H1 (cell line): Measurements from ENCODE around the gene NOC3L. TPM values are rescaled to one million over a fixed set of nuclear protein-coding genes. Genes with fewer than 3 reads are reported as not detected.

ENCODE experiments used
- CTCF ChIA-PET: fragments of 300-600 bp; sonication (Branson Sonifier 250); formaldehyde crosslinking; loops from one replicate; lab custom pipeline; 2021; ENCODE audit not compliant: partially characterized antibody; lab: Charles Lee
- POLR2A ChIA-PET: fragments of 300-600 bp; sonication (Branson Sonifier 250); formaldehyde crosslinking; loops from one replicate; lab custom pipeline; 2021; ENCODE audit warnings: inconsistent platforms; ENCODE audit not compliant: partially characterized antibody; lab: Charles Lee
- DNase-seq, 2 experiments: peaks; one replicate each; pipeline versions ENCODE4 v3.0.0 to v3.0.0-alpha.2; 2010 to 2022; ENCODE audit warnings: low spot score in 2 of 2, low read depth in 1 of 2, mixed read lengths in 1 of 2
- FAIRE-seq: peaks from 2 replicates; lab custom pipeline; 2011; peaks lifted over from hg19 to GRCh38; lab: Jason Lieb, UNC
- H2AFZ ChIP-seq: 2 replicates; pipeline ENCODE4 v1.8.1; 2012; ENCODE audit warnings: low read length, inconsistent platforms
- H2AK5ac ChIP-seq: 2 replicates; pipeline ENCODE4 v1.6.1; 2013; ENCODE audit warnings: low read depth, low read length
- H2BK120ac ChIP-seq: replicated peaks from 2 replicates; pipeline ENCODE3; 2013; ENCODE audit warnings: low read depth, low read length, inconsistent platforms
- H2BK12ac ChIP-seq: 2 replicates; pipeline ENCODE4 v1.6.1; 2013; ENCODE audit warnings: low read depth, low read length
- H2BK15ac ChIP-seq: 2 replicates; pipeline ENCODE4 v1.6.1; 2013; ENCODE audit warnings: low read length
- H2BK20ac ChIP-seq: 2 replicates; pipeline ENCODE4 v1.6.1; 2013; ENCODE audit warnings: low read length
- H2BK5ac ChIP-seq: 2 replicates; pipeline ENCODE4 v1.6.1; 2013; ENCODE audit warnings: low read depth, low read length
- H3K14ac ChIP-seq: 2 replicates; pipeline ENCODE4 v1.6.1; 2013; ENCODE audit warnings: inconsistent platforms; ENCODE audit not compliant: insufficient read length
- H3K18ac ChIP-seq: 2 replicates; pipeline ENCODE4 v1.6.1; 2013; ENCODE audit warnings: low read length; ENCODE audit errors: extremely low read depth
- H3K23ac ChIP-seq: 2 replicates; pipeline ENCODE4 v1.6.1; 2013; ENCODE audit warnings: inconsistent platforms; ENCODE audit not compliant: insufficient read length
- H3K23me2 ChIP-seq: 2 replicates; pipeline ENCODE4 v1.6.1; 2013; ENCODE audit warnings: low read depth, low read length
- H3K27ac ChIP-seq: 2 replicates; pipeline ENCODE4 v1.6.1; 2011; ENCODE audit warnings: low read depth, low read length, inconsistent platforms
- H3K27me3 ChIP-seq, 4 experiments: replicated peaks in 1 of 4; 1 replicate in 1 of 4; 2 replicates in 3 of 4; pipeline versions ENCODE4 v1.6.1 to v1.8.1; 2011 to 2013; ENCODE audit warnings: low read length in 3 of 4, mild to moderate bottlenecking in 3 of 4, inconsistent platforms in 2 of 4, mixed read lengths in 2 of 4, moderate library complexity in 1 of 4; ENCODE audit not compliant: control insufficient read depth in 3 of 4, insufficient read depth in 3 of 4; ENCODE audit errors: extremely low read depth in 1 of 4
- H3K36me3 ChIP-seq, 4 experiments: 2 replicates each; pipeline versions ENCODE4 v1.6.1 to v1.8.1; 2011 to 2013; ENCODE audit warnings: mild to moderate bottlenecking in 4 of 4, low read length in 3 of 4, moderate library complexity in 2 of 4, control low read depth in 1 of 4, inconsistent platforms in 1 of 4; ENCODE audit not compliant: insufficient read depth in 4 of 4, control insufficient read depth in 2 of 4
- H3K4ac ChIP-seq: replicated peaks from 2 replicates; pipeline ENCODE3; 2013; ENCODE audit warnings: low read length, low read depth, mixed read lengths, inconsistent platforms; ENCODE audit not compliant: insufficient read length
- H3K4me1 ChIP-seq, 4 experiments: replicated peaks in 1 of 4; 1 replicate in 1 of 4; 2 replicates in 3 of 4; pipeline versions ENCODE4 v1.6.1 to v1.8.1; 2011 to 2013; ENCODE audit warnings: low read length in 3 of 4, inconsistent platforms in 2 of 4, mixed read lengths in 1 of 4; ENCODE audit not compliant: insufficient read depth in 4 of 4, control insufficient read depth in 3 of 4
- H3K4me2 ChIP-seq, 2 experiments: 2 replicates each; pipeline versions ENCODE4 v1.6.1 to v1.8.1; 2011 to 2013; ENCODE audit warnings: low read depth in 2 of 2, low read length in 2 of 2, control low read depth in 1 of 2, inconsistent platforms in 1 of 2, mild to moderate bottlenecking in 1 of 2; ENCODE audit not compliant: insufficient read depth in 1 of 2
- H3K4me3 ChIP-seq, 4 experiments: fragments of 200-600, 300-600 bp in 1 of 4; sonication (generic), shearing (Covaris generic), sonication (Bioruptor Twin) in 1 of 4; 2 replicates each; pipeline versions ENCODE4 v1.5.1 to v1.8.1; 2011 to 2016; ENCODE audit warnings: low read length in 4 of 4, low read depth in 3 of 4, control low read depth in 2 of 4, inconsistent platforms in 2 of 4, mild to moderate bottlenecking in 2 of 4, mixed read lengths in 1 of 4, moderate library complexity in 1 of 4; ENCODE audit not compliant: insufficient read depth in 2 of 4; ENCODE audit errors: extremely low read depth in 1 of 4
- H3K56ac ChIP-seq: replicated peaks from 2 replicates; pipeline ENCODE3; 2013; ENCODE audit warnings: low read depth, mild to moderate bottlenecking, mixed read lengths, low read length, inconsistent platforms; ENCODE audit not compliant: insufficient read length
- H3K79me1 ChIP-seq: 2 replicates; pipeline ENCODE4 v1.6.1; 2013; ENCODE audit warnings: low read depth, low read length, control low read depth
- H3K79me2 ChIP-seq, 2 experiments: 2 replicates each; pipeline versions ENCODE4 v1.6.1 to v1.8.1; 2012 to 2013; ENCODE audit warnings: low read length in 2 of 2, mild to moderate bottlenecking in 2 of 2, inconsistent platforms in 1 of 2; ENCODE audit not compliant: insufficient read depth in 2 of 2, control insufficient read depth in 1 of 2
- H3K9ac ChIP-seq, 4 experiments: replicated peaks in 1 of 4; 1 replicate in 1 of 4; 2 replicates in 3 of 4; pipeline versions ENCODE4 v1.6.1 to v1.8.1; 2011 to 2013; ENCODE audit warnings: low read depth in 3 of 4, low read length in 3 of 4, control low read depth in 2 of 4, mild to moderate bottlenecking in 2 of 4, moderate library complexity in 2 of 4, inconsistent platforms in 1 of 4; ENCODE audit errors: extremely low read depth in 1 of 4
- H3K9me3 ChIP-seq, 2 experiments: 2 replicates each; pipeline versions ENCODE4 v1.6.1 to v1.8.1; 2012 to 2013; ENCODE audit warnings: mild to moderate bottlenecking in 2 of 2, moderate library complexity in 2 of 2, control low read depth in 1 of 2, inconsistent platforms in 1 of 2, low read depth in 1 of 2, low read length in 1 of 2, mixed read lengths in 1 of 2; ENCODE audit not compliant: insufficient read depth in 2 of 2
- H4K20me1 ChIP-seq, 2 experiments: replicated peaks in 1 of 2; 2 replicates each; pipeline versions ENCODE3 to v1.8.1; 2011 to 2013; ENCODE audit warnings: inconsistent platforms in 2 of 2, low read length in 2 of 2, mild to moderate bottlenecking in 1 of 2; ENCODE audit not compliant: insufficient read depth in 2 of 2, control insufficient read depth in 1 of 2
- H4K5ac ChIP-seq: 2 replicates; pipeline ENCODE4 v1.6.1; 2013; ENCODE audit warnings: low read length, low read depth, mixed read lengths, inconsistent platforms; ENCODE audit not compliant: insufficient read length
- H4K8ac ChIP-seq: 2 replicates; pipeline ENCODE4 v1.8.0; 2013; ENCODE audit warnings: mild to moderate bottlenecking, moderate library complexity, low read length, inconsistent platforms; ENCODE audit not compliant: insufficient read depth; ENCODE audit errors: extremely low read depth
- H4K91ac ChIP-seq: replicated peaks from 2 replicates; pipeline ENCODE3; 2013; ENCODE audit warnings: low read length, mixed read lengths, inconsistent platforms; ENCODE audit not compliant: insufficient read length
- TBP ChIP-seq: IDR thresholded peaks from 2 replicates; pipeline ENCODE4 v1.6.1; 2011; ENCODE audit warnings: low read depth, low read length, improper control_type of control experiment
- TEAD4 ChIP-seq: IDR thresholded peaks from 2 replicates; pipeline ENCODE4 v1.6.1; 2012; ENCODE audit warnings: low read depth, low read length, inconsistent platforms, mixed read lengths
- whole genome bisulfite sequencing, 2 experiments: shearing (Covaris generic) in 1 of 2; methylation state at CpG; one replicate each; pipeline versions ENCODE4 v1.1.6 to v1.1.7; 2013 to 2015; ENCODE audit warnings: low lambda C conversion rate in 2 of 2, mixed read lengths in 2 of 2, inconsistent platforms in 1 of 2, low coverage in 1 of 2, missing lambda C conversion rate in 1 of 2; ENCODE audit not compliant: insufficient replicate concordance in 2 of 2, insufficient coverage in 1 of 2, insufficient read length in 1 of 2; ENCODE audit errors: extremely low coverage in 1 of 2, missing lambda C conversion rate in 1 of 2; 5-methylcytosine and 5-hydroxymethylcytosine counted together
- polyA plus RNA-seq, 7 experiments: library from polyadenylated mRNA; depleted of rRNA in 3 of 7; stranded (reverse) in 5 of 7; unstranded in 2 of 7; fragments of >200 nt in 5 of 7; fragments of 200-250 nt in 2 of 7; gene quantifications; 1 replicate in 5 of 7; 2 replicates in 1 of 7; 4 replicates in 1 of 7; pipeline versions ENCODE4 v1.2.1 to v1.2.3, GENCODE V29; 2011 to 2013; ENCODE audit warnings: missing spikeins in 2 of 7, mixed read lengths in 2 of 7
- total RNA-seq: library from RNA; stranded (reverse); fragmentation: NEBNext Ultra II Directional; extraction: Animal tissue kit (Norgen Biotek cat#: 25700); gene quantifications from 2 replicates; pipeline ENCODE4 v1.2.1, GENCODE V29; 2021

NOC3L gene
- total and polyA plus RNA-seq, 2 of the 8 experiments (the other 6 are each of a cell fraction or from before 2014, with no cell fraction given) = 7.1 to 39.1 TPM

- Histone ChIP-seq H3K14ac (no peak overlapping the region), H3K4me1 (0 out of 7 replicates have a peak, but pooled peaks cover 0 to 2% (median 0%) of the 10 kb centered on the region in 4 experiments), H4K5ac (no peak overlapping the region), H2BK5ac (no peak overlapping the region), H3K79me1 (no peaks in the 10 kb centered on the region), H3K18ac (no peak overlapping the region), H3K27me3 (no peaks in the 10 kb centered on the region; a peak in 1 of 7 replicates), H2BK12ac (no peak overlapping the region), H4K20me1 (no peaks in the 10 kb centered on the region), H3K27ac (no peak overlapping the region), H4K91ac (no peak overlapping the region), H3K4me3 (no peak overlapping the region), H3K9me3 (no peaks in the 10 kb centered on the region), H4K8ac (no peak overlapping the region), H3K79me2 (no peaks in the 10 kb centered on the region), H2BK120ac (no peak overlapping the region), H3K4me2 (no peak overlapping the region), H2BK15ac (no peak overlapping the region), H2AK5ac (no peak overlapping the region), H2BK20ac (no peak overlapping the region), H3K56ac (no peak overlapping the region), H3K9ac (no peak overlapping the region), H3K4ac (no peak overlapping the region), H3K23ac (no peak overlapping the region), H3K36me3 (no peaks in the 10 kb centered on the region), H2AFZ (no peak overlapping the region), H3K23me2 (peaks cover 6% of the 10 kb centered on the region)
- no peak for DNase-seq
- TF ChIP-seq TEAD4 (0 out of 2 replicates have a peak, but pooled peaks have one; percentile 25), TBP (no peak)
- ChIA-PET CTCF (interaction anchor here (0.6 kb wide), 1 partner anchor 181 kb away, joined by 3 read pairs; no protein-coding TSS in a partner anchor), POLR2A (no interaction called here)
- no peak for FAIRE-seq
- 86% methylated on average over 12 of the region's 12 CpGs; no CpG with 5 or more reads in 1 of the 2 experiments for WGBS, 2 experiments
Observed at GRCh38 chr10:94397549-94398370, 35.0 kb upstream of the NOC3L start.
